Mucosa of rectum (tissue), 2 donors: Measurements from ENCODE around the gene SRSF12.
"Not testable (repeated sequence)": the region's sequence is repeated elsewhere in the genome, so short reads cannot be mapped to it uniquely, and the experiment has no call there.

Experiments
- H3K27ac ChIP-seq, 2 donors: one replicate each; pipeline ENCODE4 v1.7.0; 2013; ENCODE audit warnings: inconsistent platforms in 2 of 2, low read depth in 2 of 2, low read length in 2 of 2
- H3K27me3 ChIP-seq, 2 donors: one replicate each; pipeline ENCODE4 v1.7.0; 2013; ENCODE audit warnings: low read length in 2 of 2; ENCODE audit not compliant: control insufficient read depth in 2 of 2, insufficient read depth in 2 of 2
- H3K36me3 ChIP-seq, 2 donors: one replicate each; pipeline ENCODE4 v1.7.0; 2013; ENCODE audit warnings: low read length in 2 of 2; ENCODE audit not compliant: control insufficient read depth in 2 of 2, insufficient read depth in 2 of 2
- H3K4me1 ChIP-seq, 2 donors: one replicate each; pipeline ENCODE4 v1.7.0; 2013; ENCODE audit warnings: low read length in 2 of 2, mild to moderate bottlenecking in 1 of 2; ENCODE audit not compliant: control insufficient read depth in 2 of 2, insufficient read depth in 2 of 2
- H3K4me3 ChIP-seq, 2 donors: one replicate each; pipeline ENCODE4 v1.7.0; 2013; ENCODE audit warnings: low read length in 2 of 2
- H3K9ac ChIP-seq, 2 donors: one replicate each; pipeline ENCODE4 v1.7.0; 2013; ENCODE audit warnings: low read length in 2 of 2, low read depth in 1 of 2, mild to moderate bottlenecking in 1 of 2
- H3K9me3 ChIP-seq, 2 donors: one replicate each; pipeline ENCODE4 v1.7.0; 2013; ENCODE audit warnings: low read length in 2 of 2; ENCODE audit not compliant: control insufficient read depth in 2 of 2
- donor health status: healthy.
- donor health status: Normal muscosa, but diverticular disease.

SRSF12 gene

DNA sequence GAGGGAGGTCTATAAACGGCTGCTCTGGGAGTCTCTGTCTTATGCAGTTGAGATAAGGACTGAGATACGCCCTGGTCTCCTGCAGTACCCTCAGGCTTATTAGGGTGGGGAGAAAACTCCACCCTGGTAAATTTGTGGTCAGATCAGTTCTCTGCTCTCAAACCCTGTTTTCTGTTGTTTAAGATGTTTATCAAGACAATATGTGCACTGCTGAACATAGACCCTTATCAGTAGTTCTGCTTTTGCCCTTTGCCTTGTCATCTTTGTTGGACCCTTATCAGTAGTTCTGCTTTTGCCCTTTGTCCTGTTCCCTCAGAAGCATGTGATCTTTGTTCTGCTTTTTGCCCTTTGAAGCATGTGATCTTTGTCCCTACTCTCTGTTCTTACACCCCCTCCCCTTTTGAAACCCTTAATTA lies 10.4 kb upstream of the SRSF12 start:
- not testable (repeated sequence) for H3K36me3 ChIP-seq, H3K9ac ChIP-seq, H3K4me3 ChIP-seq, H3K9me3 ChIP-seq, H3K4me1 ChIP-seq, H3K27ac ChIP-seq, H3K27me3 ChIP-seq

DNA sequence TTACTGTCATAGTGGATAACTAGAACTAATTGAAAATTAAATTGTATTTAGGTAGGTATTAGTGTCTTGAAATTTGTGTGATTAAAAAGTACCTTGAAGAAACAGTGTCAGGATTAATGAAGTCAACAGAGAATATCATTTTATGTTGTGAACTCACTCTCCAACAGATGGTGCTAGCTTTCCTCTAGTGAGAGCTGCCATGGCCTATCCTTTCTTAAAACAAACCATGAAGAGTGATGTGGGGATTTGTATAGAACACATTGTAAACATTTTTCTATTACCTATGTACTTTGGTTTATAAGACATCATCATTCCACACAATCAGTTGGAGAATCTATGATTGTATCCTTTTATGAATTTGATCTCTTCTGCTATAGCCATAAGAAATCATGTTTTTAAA lies 4.8 kb upstream of the SRSF12 start:
- H3K4me3 ChIP-seq, result no peak overlapping the region
- H3K9ac ChIP-seq, result no peak overlapping the region
- H3K27ac ChIP-seq, result no peak overlapping the region
- H3K36me3 ChIP-seq, result no peaks in the 10 kb centered on the region
- H3K27me3 ChIP-seq, result no peaks in the 10 kb centered on the region
- no peaks in the 10 kb centered on the region for H3K4me1 ChIP-seq
- H3K9me3 ChIP-seq, result no peaks in the 10 kb centered on the region

DNA sequence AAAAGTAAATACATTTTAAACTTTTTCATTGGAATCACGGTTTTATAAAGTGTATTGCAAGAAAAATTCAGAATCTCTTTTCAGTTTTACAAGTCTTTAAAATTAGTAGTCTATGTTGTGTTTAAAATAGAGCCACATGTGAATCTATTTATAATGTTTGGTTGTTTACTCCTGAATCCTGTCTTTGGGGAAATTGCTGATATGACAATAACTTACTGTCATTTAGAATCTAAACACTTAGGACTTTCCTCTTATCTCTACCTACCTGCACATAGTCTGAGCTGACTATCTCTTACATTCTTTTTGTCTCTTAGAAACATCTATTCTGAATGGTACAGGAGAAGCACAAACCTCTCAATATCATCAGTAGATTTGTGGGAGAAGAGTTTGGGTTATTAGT lies 4.1 kb upstream of the SRSF12 start:
- H3K4me1 ChIP-seq, result peaks cover 3 to 5% of the 10 kb centered on the region in 2 donors
- no peaks in the 10 kb centered on the region for H3K9me3 ChIP-seq
- H3K4me3 ChIP-seq, result no peak overlapping the region
- no peak overlapping the region for H3K9ac ChIP-seq
- H3K36me3 ChIP-seq, result no peaks in the 10 kb centered on the region
- H3K27me3 ChIP-seq, result peaks cover 0 to under 1% of the 10 kb centered on the region in 2 donors
- H3K27ac ChIP-seq, result no peak overlapping the region

DNA sequence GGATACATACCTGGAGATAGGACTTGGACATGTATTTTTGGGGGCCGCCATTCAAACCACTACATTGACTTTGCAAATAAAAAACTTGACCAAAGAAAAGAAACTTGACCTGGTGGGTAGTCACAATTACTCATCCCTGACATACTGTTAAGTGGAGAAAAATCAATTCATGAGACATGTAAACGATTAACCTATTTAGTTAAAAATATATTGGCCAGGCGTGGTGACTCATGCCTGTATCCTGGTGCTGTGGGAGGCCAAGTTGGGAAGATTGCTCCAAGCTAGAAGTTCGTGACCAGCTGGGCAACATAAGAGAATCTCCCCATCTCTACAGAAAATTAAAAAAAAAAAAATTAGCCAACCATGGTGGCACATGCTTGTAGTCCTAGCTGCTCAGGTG lies 2.5 kb upstream of the SRSF12 start:
- no peak overlapping the region for H3K27ac ChIP-seq

DNA sequence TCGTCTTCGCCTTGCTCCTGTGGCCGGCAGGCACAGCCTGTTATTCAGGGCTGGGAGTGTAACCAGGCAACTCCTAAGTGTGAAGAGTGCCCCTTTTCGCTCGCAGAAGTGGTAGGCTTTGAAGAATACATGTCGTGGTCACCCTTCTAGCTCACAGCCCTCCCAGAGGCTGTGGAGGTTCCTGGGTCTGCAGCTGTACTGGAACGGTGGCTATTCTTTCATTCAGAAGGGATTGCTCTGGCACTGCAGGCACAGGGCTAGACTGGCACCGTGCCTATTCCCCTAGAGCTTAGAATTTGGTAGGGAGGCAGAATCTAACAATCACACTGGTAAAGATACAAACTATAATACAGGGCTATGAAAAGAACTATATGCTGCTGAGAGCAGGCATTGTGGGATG lies 1.1 kb upstream of the SRSF12 start:
- Histone ChIP-seq H3K9me3 (no peaks in the 10 kb centered on the region), H3K27ac (no peak overlapping the region), H3K4me3 (no peak overlapping the region), H3K36me3 (no peaks in the 10 kb centered on the region), H3K4me1 (peaks cover 5 to 7% of the 10 kb centered on the region in 2 donors), H3K27me3 (peaks cover 0 to 3% of the 10 kb centered on the region in 2 donors), H3K9ac (no peak overlapping the region)

More for the DNA sequence above, 2.5 kb upstream of the SRSF12 start:
- H3K9me3 ChIP-seq, result no peaks in the 10 kb centered on the region
- H3K4me1 ChIP-seq, result peaks cover 5 to 7% of the 10 kb centered on the region in 2 donors
- H3K9ac ChIP-seq, result no peak overlapping the region
- no peak overlapping the region for H3K4me3 ChIP-seq
- H3K36me3 ChIP-seq, result no peaks in the 10 kb centered on the region
- peaks cover 0 to 3% of the 10 kb centered on the region in 2 donors for H3K27me3 ChIP-seq

DNA sequence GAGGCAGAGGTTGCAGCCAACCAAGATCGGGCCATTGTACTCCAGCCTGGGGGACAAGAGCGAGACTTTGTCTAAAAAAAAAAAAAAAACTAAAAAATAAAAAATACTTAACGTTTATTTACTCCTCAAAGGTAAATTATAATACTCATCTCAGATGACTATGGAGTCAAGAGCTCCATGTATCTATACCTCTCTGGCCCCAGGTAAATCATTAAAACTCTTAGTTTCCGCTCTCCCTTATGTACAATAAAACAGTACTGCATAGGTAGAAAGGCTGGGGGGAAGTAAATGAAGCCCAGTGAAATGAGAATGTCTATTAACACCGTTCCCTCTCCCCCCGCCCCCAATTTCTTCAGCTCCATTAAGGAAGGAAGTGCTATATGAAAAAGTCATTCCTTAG lies 1.2 kb downstream of the SRSF12 start:
- Histone ChIP-seq H3K36me3 (no peaks in the 10 kb centered on the region), H3K4me3 (peak overlapping the region in 1 of 2 donors; percentile 73), H3K9ac (no peak overlapping the region), H3K27ac (no peak overlapping the region), H3K9me3 (no peaks in the 10 kb centered on the region), H3K4me1 (peaks cover 5 to 7% of the 10 kb centered on the region in 2 donors), H3K27me3 (peaks cover 0 to 3% of the 10 kb centered on the region in 2 donors)

DNA sequence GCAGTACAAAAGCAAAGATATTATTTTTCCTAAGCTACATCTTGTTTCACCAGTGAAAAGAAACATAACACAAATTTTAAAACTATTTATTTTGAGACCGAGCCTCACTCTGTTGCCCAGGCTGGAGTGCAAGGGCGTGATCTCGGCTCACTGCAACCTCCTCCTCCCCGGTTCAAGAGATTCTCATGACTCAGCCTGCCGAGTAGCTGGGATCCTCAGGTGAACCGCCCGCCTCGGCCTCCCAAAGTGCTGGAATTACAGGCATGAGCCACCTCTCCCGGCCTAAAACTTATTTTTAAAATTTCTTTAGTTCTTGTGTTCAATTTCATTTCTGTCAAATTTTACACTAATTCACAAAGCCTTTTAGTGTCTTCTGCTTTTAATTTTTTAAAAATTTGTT lies 5.9 kb downstream of the SRSF12 start:
- H3K27me3 ChIP-seq, result peaks cover 0 to 2% of the 10 kb centered on the region in 2 donors
- no peak overlapping the region for H3K9ac ChIP-seq
- H3K9me3 ChIP-seq, result no peaks in the 10 kb centered on the region
- no peak overlapping the region for H3K4me3 ChIP-seq
- no peak overlapping the region for H3K27ac ChIP-seq
- H3K36me3 ChIP-seq, result no peaks in the 10 kb centered on the region
- H3K4me1 ChIP-seq, result peaks cover 2% of the 10 kb centered on the region in 2 donors

DNA sequence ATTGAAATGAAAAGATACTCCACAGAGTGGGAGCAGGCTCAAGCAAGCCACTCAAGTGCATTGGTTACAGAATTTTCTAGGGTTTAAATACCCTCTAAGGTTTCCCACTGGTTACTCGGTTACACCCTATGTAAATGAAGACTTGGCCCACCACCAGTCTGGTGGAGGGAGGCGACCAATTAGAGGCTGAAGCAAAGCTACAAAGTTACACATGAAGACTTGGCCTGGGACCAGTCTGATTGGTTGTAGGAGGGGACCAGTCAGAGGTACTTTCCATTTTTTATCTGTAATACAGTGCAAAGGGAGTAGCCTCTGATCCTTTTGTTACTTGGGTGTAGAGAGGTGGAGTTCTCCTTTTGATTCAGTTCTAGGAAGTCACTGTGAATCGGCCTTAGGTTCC lies 7.6 kb downstream of the SRSF12 start:
- Histone ChIP-seq H3K27ac (no peak overlapping the region), H3K27me3 (no peaks in the 10 kb centered on the region), H3K4me3 (no peak overlapping the region), H3K9ac (no peak overlapping the region), H3K4me1 (no peaks in the 10 kb centered on the region), H3K36me3 (no peaks in the 10 kb centered on the region), H3K9me3 (no peaks in the 10 kb centered on the region)

DNA sequence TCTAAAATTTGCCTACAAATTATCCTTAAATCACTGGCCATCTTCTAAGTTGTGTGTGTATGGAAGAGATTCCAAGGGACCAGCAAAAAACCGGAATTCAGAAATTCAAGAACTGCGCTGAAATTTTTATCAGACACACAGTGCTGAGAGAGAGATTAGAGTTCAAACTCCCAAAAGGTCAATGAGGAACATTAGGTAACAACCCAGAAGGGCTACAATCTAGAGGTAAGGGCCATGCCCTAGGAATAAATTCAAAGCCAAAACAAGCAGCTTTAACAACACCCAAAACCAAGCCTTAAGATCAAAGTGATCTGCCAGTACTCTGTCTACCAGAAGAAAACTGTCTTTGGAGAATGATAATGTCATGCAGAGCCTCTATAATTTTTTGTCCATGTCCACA lies 17.8 kb downstream of the SRSF12 start:
- Histone ChIP-seq H3K36me3 (no peaks in the 10 kb centered on the region), H3K4me1 (no peaks in the 10 kb centered on the region), H3K4me3 (no peak overlapping the region), H3K27ac (no peak overlapping the region), H3K9ac (no peak overlapping the region), H3K27me3 (no peaks in the 10 kb centered on the region), H3K9me3 (no peaks in the 10 kb centered on the region)

DNA sequence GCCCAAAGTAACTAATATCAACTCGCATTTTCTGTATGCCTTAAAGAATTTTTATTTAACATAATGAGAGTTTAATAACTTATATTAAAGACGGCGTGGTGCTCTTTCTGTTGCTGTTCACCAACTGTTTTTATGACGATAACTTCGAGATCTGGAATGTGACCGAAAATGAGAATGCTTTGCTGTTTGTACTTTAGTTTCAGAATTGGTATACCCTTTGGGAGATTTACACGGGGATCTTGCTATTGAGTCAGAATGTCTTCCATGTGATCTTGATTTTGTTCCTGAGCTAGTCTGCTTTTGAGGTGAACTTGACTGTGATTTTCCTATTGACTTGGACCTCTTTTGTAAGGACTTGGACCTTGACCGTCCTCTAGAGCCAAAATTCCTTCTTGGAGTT lies 19.4 kb downstream of the SRSF12 start:
- H3K9ac ChIP-seq, result no peak overlapping the region
- H3K4me3 ChIP-seq, result no peak overlapping the region
- no peaks in the 10 kb centered on the region for H3K4me1 ChIP-seq
- no peaks in the 10 kb centered on the region for H3K27me3 ChIP-seq
- H3K36me3 ChIP-seq, result no peaks in the 10 kb centered on the region
- H3K9me3 ChIP-seq, result no peaks in the 10 kb centered on the region
- H3K27ac ChIP-seq, result no peak overlapping the region

DNA sequence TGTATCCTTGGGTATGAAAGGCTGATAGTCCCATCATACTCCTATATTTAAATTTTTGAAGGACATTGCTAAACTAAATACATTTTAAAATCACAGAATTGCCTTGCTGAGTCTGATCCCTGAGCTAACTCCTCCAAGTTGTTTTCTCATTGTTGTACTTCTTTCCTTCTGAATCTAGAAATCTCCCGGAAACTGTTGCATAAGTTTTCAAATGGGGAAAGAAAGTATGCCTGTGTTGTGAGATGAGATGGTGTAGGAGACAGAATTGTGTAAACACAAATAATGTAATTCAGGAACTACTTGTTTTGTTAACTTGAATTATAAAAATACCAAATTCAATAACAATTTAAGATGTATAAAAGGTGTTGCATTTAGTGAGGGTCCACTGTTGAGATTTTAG lies 30.0 kb downstream of the SRSF12 start:
- H3K9ac ChIP-seq, result no peak overlapping the region
- no peaks in the 10 kb centered on the region for H3K27me3 ChIP-seq
- no peak overlapping the region for H3K27ac ChIP-seq
- no peaks in the 10 kb centered on the region for H3K9me3 ChIP-seq
- no peak overlapping the region for H3K4me3 ChIP-seq
- H3K4me1 ChIP-seq, result peaks cover 0 to 6% of the 10 kb centered on the region in 2 donors
- peaks cover 17 to 23% of the 10 kb centered on the region in 2 donors for H3K36me3 ChIP-seq
